DND-41 (cell line): ENCODE data around the gene MZT2B.
"Not testable (repeated sequence)": the region's sequence is repeated elsewhere in the genome, so short reads cannot be mapped to it uniquely, and the experiment has no call there.

Experiments used
- CTCF ChIP-seq: IDR thresholded peaks from 2 replicates; pipeline ENCODE4 v1.5.1; 2012; ENCODE audit warnings: borderline replicate concordance, low read length, moderate library complexity, mild to moderate bottlenecking; ENCODE audit not compliant: poor library complexity, severe bottlenecking; ENCODE audit errors: extremely low read depth
- EZH2 ChIP-seq: IDR thresholded peaks from 3 replicates; pipeline ENCODE4 v1.6.1; 2012; ENCODE audit warnings: borderline replicate concordance, low read depth, mild to moderate bottlenecking, moderate library complexity, low read length, inconsistent platforms; ENCODE audit not compliant: severe bottlenecking

GRCh38 chr2:130193824-130194223 is 11.8 kb downstream of the MZT2B start:
- not testable (repeated sequence) for TF ChIP-seq CTCF, EZH2
